Heart left ventricle (tissue), 16 donors: ENCODE data around the gene GLRA2. TPM values are rescaled to one million over a fixed set of nuclear protein-coding genes. Genes with fewer than 3 reads are reported as not detected.
A peak's percentile ranks its signal among the peaks of the same experiment; 100 is the strongest.

Source experiments
- ATAC-seq, 4 donors: fragments of 200-7000 bp; cut with Tn5 transposase; one replicate each; pipeline ENCODE4 v1.9.1; 2020 to 2022; ENCODE audit warnings: moderate library complexity in 4 of 4, mild to moderate bottlenecking in 3 of 4, moderate number of reproducible peaks in 1 of 4
- DNase-seq, 5 donors: peaks; one replicate each; pipeline ENCODE4 v3.0.0-alpha.2; 2020
- H3K27ac ChIP-seq, 12 donors: fragments of 200-600 bp; sonication (generic) in 4 of 12; one replicate each; pipeline versions ENCODE4 v1.5.0 to v1.8.0; 2016 to 2022; ENCODE audit warnings: mild to moderate bottlenecking in 2 of 12
- H3K27me3 ChIP-seq, 9 donors: fragments of 200-600 bp; sonication (generic) in 2 of 9; one replicate each; pipeline versions ENCODE4 v1.5.1 to v1.8.0; 2016 to 2022; ENCODE audit warnings: mild to moderate bottlenecking in 3 of 9
- H3K36me3 ChIP-seq, 9 donors: fragments of 200-600 bp; sonication (generic) in 2 of 9; one replicate each; pipeline versions ENCODE4 v1.5.0 to v1.8.0; 2018 to 2022; ENCODE audit warnings: mild to moderate bottlenecking in 2 of 9
- H3K4me1 ChIP-seq, 12 donors: fragments of 200-600 bp; sonication (generic) in 4 of 12; one replicate each; pipeline versions ENCODE4 v1.5.0 to v1.8.0; 2016 to 2022; ENCODE audit warnings: mild to moderate bottlenecking in 3 of 12
- H3K4me3 ChIP-seq, 12 donors: fragments of 200-600 bp; sonication (generic) in 4 of 12; one replicate each; pipeline versions ENCODE4 v1.5.0 to v1.8.0; 2017 to 2022; ENCODE audit warnings: mild to moderate bottlenecking in 9 of 12, moderate library complexity in 4 of 12
- H3K9me3 ChIP-seq, 12 donors: fragments of 200-600 bp; sonication (generic) in 4 of 12; one replicate each; pipeline versions ENCODE4 v1.5.0 to v1.8.0; 2016 to 2022; ENCODE audit warnings: mild to moderate bottlenecking in 1 of 12
- CTCF ChIP-seq, 12 donors: fragments of 200-600 bp; sonication (generic) in 4 of 12; IDR thresholded peaks; one replicate each; pipeline versions ENCODE4 v1.5.0 to v1.8.0; 2018 to 2022; ENCODE audit warnings: antibody characterized with exemption in 12 of 12, mild to moderate bottlenecking in 5 of 12
- POLR2A ChIP-seq, 2 donors: fragments of 450-650 bp; IDR thresholded peaks; one replicate each; pipeline ENCODE4 v1.6.1; 2017; ENCODE audit warnings: antibody characterized with exemption in 2 of 2, mild to moderate bottlenecking in 2 of 2, moderate library complexity in 2 of 2
- WGBS, 4 donors: extraction: QIAGEN DNeasy Blood & Tissue Kit in 2 of 4; methylation state at CpG; one replicate each; pipeline versions ENCODE4 v1.1.5 to v1.1.7; 2013 to 2018; 5-methylcytosine and 5-hydroxymethylcytosine counted together
- intact Hi-C, 10 donors: fragments of 100-400 bp; cut with DNase I; formaldehyde crosslinking; loops; one replicate each; pipeline versions ENCODE4 v1.11.1 to v1.14.2; 2022
- polyA plus RNA-seq, 2 donors: library from polyadenylated mRNA; stranded (reverse); fragments of 200-250 nt; gene quantifications; one replicate each; pipeline ENCODE4 v1.2.3, GENCODE V29; 2013
- total RNA-seq, 9 donors: library from RNA; depleted of rRNA in 2 of 9; stranded (reverse); fragments of >200 nt in 2 of 9; fragmentation: NEBNext Ultra II Directional in 3 of 9; extraction: Animal tissue kit (Norgen Biotek cat#: 25700) in 3 of 9; gene quantifications; one replicate each; pipeline versions ENCODE4 v1.1.0 to v1.2.4, GENCODE V29; 2016 to 2023
- donor health status: ischemic (EF 13 %, LVEDD 7.1; RV severe dilation, severe dysfunction).
- donor health status: healthy with polysubstance abuse.
- donor health status: DM: no; HTN: yes; CAD: no.
- donor health status: DM: no; HTN: no; CAD: no.
- donor health status: ischemic (EF 25% LVEDD 6.9; RV normal size, moderate dysfunction).
- donor health status: ischemic (EF 25% LVEDD 5.7; RV mildly dilated, moderate dysfunction).
- donor health status: healthy.
- donor health status: DM: yes; HTN: yes; CAD: no.
- donor health status: ischemic (EF 35%, LVEDD 5.7; RV mildly dilated, moderate dysfunction).
- donor health status: nonischemic (EF 11% LVEDD 7.7; RV severe dilation, severe dysfunction).
- donor health status: DM: yes; HTN: yes; CAD: no.
- donor health status: PGD.
- donor health status: ischemic (EF 29% LVEDD 5.4; RV normal size, mild dysfunction).
- donor health status: nonischemic (EF 23%, LVEDD 6.1; RV moderate dilation, normal function).

Gene GLRA2
- total and polyA plus RNA-seq, 11 donors, result not detected

- Histone ChIP-seq H3K4me3 (no peak overlapping the region), H3K36me3 (no peaks in the 10 kb centered on the region), H3K27ac (no peak overlapping the region), H3K27me3 (no peaks in the 10 kb centered on the region), H3K4me1 (no peaks in the 10 kb centered on the region), H3K9me3 (no peaks in the 10 kb centered on the region)
- no peak for ATAC-seq
- no peak for DNase-seq
- TF ChIP-seq POLR2A (IDR thresholded peaks at IDR 0.05) (no peak), CTCF (IDR thresholded peaks at IDR 0.05) (no peak)
- intact Hi-C loops, result no loop called here
Observed at GRCh38 chrX:14506866-14507265, 22.5 kb upstream of the GLRA2 start.

GRCh38 chrX:14508025-14508690 is 21.2 kb upstream of the GLRA2 start:
- no peak overlapping the region for H3K27ac ChIP-seq
- no peaks in the 10 kb centered on the region for H3K4me1 ChIP-seq
- no peaks in the 10 kb centered on the region for H3K36me3 ChIP-seq
- TF ChIP-seq POLR2A (IDR thresholded peaks at IDR 0.05), result no peak
- no peak for TF ChIP-seq CTCF (IDR thresholded peaks at IDR 0.05)
- no peak for DNase-seq
- ATAC-seq, result no peak
- intact Hi-C loops, result no loop called here
- no peaks in the 10 kb centered on the region for H3K27me3 ChIP-seq
- WGBS, 4 donors, result 46 to 84% (median 70%) methylated on average over 3 of the region's 3 CpGs
- H3K4me3 ChIP-seq, result no peak overlapping the region
- peaks cover 0 to 8% (median 0%) of the 10 kb centered on the region in 12 donors for H3K9me3 ChIP-seq

DNA sequence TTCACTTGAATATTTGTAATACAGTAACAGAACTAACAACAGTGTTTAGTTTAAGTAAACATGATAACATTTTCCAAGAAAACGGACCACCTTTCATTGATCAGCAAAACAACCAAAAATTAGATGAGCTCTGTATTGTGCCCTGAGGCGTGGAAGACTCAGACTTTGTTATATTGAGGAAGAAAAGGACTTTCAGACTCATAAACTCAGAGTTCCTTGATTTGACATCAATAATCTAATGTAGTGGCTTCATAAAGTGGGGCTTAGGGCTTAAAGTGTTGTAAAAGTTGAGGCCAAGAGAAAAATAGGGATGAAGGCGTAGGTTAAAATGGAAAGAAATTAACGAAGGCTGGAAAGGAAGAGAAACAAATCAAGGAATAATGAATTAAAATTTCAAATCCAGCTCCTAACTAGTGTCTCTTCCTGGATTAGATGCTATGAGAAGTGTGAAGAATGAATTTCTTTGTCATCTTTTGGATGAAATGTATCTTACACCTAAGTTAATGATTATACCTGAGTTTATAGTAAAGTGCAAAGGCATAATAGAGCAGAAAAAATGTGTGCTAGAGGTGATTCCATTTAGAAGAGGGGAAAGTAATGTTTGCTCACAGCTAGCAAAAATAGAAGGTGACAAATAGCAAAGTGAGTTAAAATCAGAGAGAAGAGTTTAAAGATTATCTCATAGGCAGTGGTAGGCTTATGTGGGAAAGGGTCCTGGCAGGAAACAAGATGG is 19.8 kb upstream of the GLRA2 start:
- H3K4me3 ChIP-seq, result no peak overlapping the region
- no peaks in the 10 kb centered on the region for H3K4me1 ChIP-seq
- WGBS, 4 donors, result 58 to 81% (median 69%) methylated on average over 4 of the region's 4 CpGs
- TF ChIP-seq POLR2A (IDR thresholded peaks at IDR 0.05) (no peak), CTCF (IDR thresholded peaks at IDR 0.05) (no peak)
- intact Hi-C loops, result no loop called here
- DNase-seq (no peak), ATAC-seq (no peak)
- H3K36me3 ChIP-seq, result no peaks in the 10 kb centered on the region
- peaks cover 0 to 8% (median 0%) of the 10 kb centered on the region in 12 donors for H3K9me3 ChIP-seq
- H3K27me3 ChIP-seq, result no peaks in the 10 kb centered on the region
- no peak overlapping the region for H3K27ac ChIP-seq

DNA sequence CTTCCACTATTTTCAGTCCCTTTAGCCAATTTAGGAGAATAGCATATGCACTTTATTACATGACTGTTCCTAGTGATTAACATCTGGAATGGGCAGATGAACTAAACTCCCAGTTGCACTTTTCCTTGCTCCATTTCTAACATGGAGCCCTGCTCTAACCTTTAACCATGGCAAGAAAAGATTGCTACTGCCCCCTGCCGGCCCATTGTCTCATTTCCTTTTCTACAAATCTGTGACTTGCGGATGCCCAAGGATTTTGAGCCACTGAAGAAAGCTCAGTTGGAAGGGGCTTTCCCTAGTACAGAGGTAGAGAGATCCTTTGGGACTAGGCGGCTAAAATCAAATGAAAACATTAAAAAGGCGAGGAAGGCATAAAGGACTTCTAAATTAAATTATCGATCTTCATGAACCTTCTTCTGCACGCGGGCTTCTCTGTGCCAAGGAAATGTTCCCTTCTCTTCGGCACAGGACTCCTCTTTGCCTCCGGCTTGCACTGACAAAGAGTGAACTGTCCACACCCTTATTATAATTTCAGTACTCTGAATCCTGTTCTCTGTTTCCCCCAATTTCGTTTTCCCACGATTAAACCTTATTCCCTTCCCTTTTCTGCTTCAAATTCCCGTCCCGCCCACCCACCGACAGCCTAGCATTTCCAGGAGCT is 577 bp upstream of the GLRA2 start:
- Histone ChIP-seq H3K4me1 (no peaks in the 10 kb centered on the region), H3K27me3 (peaks cover 0 to 7% (median 0%) of the 10 kb centered on the region in 9 donors), H3K36me3 (no peaks in the 10 kb centered on the region), H3K27ac (no peak overlapping the region), H3K4me3 (no peak overlapping the region), H3K9me3 (no peaks in the 10 kb centered on the region)
- TF ChIP-seq CTCF (IDR thresholded peaks at IDR 0.05) (peak in 10 of 12 donors; percentile 18 to 42 (median 34)), POLR2A (IDR thresholded peaks at IDR 0.05) (no peak)
- WGBS, 4 donors, result 15 to 34% (median 23%) methylated on average over 14 of the region's 14 CpGs
- peak; percentile 4 to 37 (median 28) for DNase-seq
- ATAC-seq, result no peak
- intact Hi-C loops, result loop anchor here in 3 of 10 donors (5.0 kb wide), 2 partner anchors 431 to 491 kb away; no protein-coding TSS in a partner anchor
